GM19467 (cell line): Measurements from ENCODE around the gene TMC6.
A peak's percentile ranks its signal among the peaks of the same experiment; 100 is the strongest.
"Not testable (repeated sequence)": the region's sequence is repeated elsewhere in the genome, so short reads cannot be mapped to it uniquely, and the experiment has no call there.

Experiments used
- ATAC-seq: cut with Tn5 transposase; IDR thresholded peaks from one replicate; pipeline ENCODE4 v1.9.1; 2021; ENCODE audit warnings: mild to moderate bottlenecking, moderate library complexity; ENCODE audit not compliant: unreplicated experiment

Gene TMC6

DNA sequence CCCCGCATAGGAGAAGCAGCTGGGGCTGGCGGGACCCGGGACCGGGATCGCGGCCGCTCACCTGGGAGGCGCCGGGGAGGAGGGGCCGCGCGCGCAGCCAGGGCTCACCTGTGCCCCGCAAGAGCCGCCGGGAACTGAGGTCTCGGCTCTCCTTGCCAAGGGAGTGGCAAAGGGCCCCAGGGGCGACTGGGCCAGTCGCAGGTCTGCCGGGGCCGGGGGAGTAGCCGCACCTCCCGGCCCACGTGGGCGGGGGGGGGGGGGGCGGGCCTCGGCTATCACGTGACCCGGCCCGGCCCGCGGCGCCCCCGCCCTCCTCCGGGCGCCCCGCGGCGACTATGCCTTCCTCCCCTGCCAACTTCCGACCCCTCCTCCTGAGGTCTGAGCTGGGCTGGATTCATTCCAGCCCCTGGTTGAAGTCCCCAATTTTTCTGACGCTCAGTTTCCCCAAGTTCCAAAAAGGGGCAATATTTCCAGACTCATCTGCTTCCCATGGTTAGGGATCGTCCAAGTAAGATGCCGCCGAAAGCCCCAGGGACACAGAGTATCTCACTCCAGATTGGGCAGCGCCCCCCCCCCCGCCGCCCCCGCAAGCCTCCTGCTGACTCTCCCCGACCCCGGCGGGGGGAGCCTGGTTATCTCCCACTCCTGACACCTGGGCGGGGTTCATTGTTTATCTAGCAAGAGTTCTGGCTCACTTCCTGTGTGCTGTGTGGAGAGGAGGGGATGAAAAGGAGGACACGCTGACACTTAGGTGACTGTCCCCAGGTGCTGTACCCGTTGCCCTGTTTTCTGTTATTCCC lies at the start of gene TMC6:
TSS of gene TMC6 (minus strand) at position 205 of the 800 bp plus-strand sequence. CDS start 1,923 bp downstream, outside the sequence.
- no peak for ATAC-seq

GRCh38 chr17:78176548-78177025 lies 48.0 kb upstream of the TMC6 start:
- ATAC-seq = no peak

DNA sequence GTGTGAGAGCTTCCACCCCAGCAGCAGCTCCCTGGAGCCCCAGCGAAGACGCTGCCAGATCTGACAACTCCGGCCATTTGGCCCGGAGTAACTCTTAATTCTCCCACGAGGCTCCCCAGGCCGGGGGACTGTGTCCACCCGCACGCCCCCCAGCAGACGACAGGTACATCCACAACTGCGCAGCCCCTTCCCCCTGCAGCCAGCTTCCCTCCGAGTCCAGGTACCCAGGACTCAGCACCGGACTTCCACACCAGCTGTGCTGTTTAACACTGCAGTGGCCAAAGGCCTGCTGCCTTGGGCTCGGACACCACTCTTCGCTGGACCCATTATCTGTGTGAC lies 47.1 kb upstream of the TMC6 start:
- ATAC-seq = no peak

DNA sequence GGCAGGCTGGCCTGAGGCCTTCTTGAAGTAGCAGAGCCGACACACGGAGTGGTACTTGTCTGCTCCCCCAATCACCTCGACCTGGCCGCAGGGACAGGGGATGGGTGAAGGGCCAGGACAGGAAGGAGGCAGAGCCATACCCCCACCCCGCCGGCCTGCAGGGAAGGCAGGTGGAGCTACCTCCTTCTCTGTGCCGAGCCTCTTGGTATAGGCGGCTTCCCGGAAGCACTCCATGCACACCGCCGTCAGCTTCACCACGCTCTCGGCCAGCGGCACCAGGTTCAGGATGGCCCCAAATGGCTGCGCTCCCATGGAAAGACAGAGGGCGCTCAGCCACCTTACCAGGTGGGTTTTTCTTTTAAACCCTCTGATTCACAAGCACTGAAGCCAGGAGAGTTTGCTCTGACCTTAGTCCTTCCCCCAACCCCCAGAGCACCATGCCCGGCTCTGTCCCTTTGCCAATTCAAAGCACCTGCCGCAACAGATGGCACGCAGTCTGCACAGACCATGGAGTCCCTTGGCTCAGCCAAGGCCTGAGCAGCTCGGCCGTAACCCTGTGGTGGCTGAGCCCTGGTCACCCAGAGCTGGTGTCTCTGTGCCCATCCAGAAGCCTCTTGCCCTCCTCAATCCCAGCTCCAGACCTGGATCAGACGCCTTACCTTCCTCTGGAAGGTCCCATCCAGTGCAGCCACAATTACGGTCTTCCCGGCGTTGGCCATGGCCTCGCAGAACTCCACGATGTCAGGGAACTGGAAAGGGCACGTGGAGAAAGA lies 46.5 kb upstream of the TMC6 start:
- no peak for ATAC-seq

DNA sequence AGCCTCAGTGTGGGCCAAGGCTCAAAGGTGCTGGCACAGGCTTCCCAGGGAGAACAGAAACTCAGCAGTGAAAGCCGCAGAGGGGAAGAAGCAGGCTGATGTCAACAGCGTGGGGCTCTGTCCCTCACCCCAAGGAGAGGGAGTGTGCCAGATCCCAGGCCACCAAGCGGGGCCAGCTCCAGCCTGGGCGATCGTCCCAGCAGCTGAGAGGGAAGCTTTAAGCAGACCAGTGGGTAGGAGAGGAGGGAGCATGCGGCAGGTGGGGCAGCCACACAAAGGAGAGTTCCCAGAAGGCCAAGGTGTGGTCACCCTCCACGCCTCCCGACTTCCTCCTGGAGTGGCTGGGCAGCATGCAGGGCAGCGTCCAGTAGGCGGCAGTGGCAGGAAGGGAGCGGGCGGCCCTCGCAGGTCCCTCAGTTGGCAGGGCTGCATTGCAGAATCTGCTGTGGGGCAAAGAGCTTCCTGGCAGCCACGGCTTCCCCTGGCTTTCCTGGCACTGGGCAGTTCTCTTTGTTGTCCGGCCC lies 45.9 kb upstream of the TMC6 start:
- no peak for ATAC-seq

DNA sequence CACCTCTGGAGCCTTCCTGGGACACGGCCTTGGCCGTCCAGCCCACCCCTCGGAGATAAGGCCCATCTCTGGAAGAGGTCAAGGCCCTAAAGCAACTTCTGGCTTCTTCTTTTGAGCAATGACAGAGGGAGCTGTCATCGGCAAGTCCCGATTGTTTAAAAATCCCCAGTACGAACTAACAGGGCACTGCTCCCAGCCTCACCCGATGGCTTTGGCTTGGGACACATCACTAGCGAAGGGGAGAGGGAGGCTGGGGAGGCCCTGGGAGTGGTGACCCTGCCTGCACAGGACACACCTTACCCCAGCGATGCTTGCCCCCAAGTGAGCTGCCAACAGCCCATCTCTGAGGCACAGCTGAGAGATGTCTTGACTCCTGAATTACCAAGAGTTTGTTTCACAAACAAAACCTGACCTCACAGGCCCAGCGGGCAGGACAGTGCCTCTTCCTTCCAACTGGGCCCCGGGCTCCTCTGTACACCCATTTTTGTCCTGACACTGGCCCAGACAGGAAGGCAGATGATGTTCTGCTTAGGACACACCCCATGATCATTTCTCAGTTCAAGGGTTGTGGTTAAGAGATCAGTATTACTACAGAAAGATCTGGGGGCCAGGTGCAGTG lies 44.7 kb upstream of the TMC6 start:
- no peak for ATAC-seq

DNA sequence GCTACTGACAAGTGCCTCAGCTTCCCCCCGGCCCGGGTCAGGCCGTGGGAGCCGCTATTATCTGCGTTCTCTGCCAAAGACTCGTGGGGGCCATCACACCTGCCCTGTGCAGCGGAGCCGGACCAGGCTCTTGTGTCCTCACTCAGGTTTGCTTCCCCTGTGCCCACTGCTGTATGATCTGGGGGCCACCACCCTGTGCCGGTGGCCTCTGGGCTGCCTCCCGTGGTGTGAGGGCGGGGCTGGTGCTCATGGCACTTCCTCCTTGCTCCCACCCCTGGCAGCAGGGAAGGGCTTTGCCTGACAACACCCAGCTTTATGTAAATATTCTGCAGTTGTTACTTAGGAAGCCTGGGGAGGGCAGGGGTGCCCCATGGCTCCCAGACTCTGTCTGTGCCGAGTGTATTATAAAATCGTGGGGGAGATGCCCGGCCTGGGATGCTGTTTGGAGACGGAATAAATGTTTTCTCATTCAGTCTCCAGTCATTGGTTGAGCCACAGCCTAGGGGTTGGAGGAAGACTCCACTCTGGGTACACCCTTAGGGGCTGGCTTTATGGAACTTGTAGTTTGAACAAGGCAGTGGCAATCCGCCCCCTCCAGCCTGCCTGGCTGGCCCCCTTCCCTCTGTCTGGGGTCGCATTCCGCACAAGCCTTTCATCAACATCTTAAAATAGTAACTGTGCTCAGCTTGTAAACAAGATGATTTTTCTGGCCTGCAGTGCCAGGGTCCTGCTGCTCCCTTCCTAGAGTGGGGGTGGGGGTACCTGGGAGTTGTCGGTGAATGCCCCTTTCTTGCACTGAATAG lies 43.9 kb upstream of the TMC6 start:
- ATAC-seq = no peak

DNA sequence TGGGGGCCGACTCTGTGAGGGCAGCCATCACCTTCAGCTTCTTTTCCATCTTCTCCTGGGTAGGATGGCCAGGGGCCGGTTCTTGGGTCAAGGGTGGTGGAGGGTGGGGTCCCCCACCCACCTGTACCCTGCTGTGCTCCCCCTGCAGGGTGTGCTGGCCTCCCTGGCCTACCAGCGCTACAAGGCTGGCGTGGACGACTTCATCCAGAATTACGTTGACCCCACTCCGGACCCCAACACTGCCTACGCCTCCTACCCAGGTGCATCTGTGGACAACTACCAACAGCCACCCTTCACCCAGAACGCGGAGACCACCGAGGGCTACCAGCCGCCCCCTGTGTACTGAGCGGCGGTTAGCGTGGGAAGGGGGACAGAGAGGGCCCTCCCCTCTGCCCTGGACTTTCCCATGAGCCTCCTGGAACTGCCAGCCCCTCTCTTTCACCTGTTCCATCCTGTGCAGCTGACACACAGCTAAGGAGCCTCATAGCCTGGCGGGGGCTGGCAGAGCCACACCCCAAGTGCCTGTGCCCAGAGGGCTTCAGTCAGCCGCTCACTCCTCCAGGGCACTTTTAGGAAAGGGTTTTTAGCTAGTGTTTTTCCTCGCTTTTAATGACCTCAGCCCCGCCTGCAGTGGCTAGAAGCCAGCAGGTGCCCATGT lies 43.2 kb upstream of the TMC6 start:
- not testable (repeated sequence) for ATAC-seq

DNA sequence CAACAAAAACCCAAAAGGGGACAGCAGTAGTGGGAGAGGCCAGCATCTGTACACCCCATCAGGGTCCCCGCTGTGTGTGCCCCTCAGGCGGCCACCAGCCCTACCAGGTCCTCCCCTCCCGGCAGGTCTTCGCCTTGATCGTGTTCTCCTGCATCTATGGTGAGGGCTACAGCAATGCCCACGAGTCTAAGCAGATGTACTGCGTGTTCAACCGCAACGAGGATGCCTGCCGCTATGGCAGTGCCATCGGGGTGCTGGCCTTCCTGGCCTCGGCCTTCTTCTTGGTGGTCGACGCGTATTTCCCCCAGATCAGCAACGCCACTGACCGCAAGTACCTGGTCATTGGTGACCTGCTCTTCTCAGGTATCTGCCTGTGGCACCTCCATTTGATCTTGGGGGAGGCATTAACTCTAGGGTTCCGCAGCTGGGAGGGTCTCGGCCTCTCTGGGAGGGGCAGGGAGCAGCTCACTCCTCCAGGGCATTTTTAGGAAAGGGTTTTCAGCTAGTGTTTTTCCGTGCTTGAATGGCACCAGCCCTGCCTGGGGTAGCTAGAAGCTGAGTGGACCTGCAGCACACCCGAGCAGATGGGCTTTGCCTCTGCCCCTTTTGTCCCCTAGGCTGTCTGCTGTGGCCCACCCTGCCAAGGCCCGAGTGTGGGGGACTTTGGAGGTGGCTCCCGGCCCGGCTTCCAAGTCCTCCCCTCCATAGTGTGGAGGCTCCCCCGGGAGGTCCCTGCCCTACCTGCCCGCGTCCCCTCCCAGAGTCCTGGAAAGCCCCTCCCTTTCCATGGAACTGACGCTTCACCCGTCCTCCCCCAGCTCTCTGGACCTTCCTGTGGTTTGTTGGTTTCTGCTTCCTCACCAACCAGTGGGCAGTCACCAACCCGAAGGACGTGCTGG lies 42.4 kb upstream of the TMC6 start:
- ATAC-seq = no peak

DNA sequence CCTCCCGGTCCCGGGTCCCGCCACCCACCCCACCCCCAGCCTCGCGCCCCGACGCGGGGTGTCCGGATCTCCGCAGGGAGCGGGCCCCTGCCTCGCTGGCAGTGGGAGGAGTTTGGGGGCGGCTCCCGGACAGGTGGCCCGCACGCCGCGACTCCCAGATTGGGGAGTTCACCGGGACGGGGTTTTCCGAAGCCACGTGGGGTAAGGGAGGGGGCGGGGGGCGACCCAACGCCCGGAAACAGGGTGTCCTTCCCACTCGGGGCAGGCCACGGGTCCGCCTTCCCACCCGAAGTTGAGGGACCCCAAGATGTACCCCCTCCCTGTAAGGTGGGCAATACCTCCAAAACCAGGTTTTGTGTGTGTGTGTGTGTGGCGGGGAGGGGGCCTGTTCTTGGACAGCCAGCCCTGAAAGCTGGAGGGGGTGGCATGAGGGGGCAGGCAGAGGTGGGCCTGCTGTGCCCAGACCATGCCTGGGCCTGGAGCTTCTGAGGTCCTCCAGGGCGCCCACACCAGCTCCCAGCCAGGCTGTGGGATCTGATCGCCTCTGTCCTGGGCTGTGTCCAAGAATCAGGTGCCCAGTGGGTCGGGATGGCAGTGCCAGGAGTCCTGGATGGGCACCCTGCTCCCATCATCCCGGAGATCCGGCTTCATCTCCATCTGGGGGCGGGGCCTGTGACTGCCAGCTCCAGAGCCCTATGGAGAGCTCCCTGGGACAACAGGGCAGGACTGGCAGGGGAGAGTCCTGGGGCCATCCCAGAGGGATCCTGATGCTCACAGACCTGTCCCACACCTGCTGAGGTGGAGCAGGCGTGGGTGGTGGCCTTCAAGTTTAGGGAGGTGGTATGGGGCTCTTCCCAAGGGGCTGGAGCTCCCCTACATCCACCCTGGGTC lies 40.6 kb upstream of the TMC6 start:
- ATAC-seq = peak; percentile 19

- peak; percentile 50 for ATAC-seq
Observed at GRCh38 chr17:78168242-78168902, 39.8 kb upstream of the TMC6 start, which contains the start of gene SYNGR2. Gene SYNGR2, plus strand, starts transcription at chr17:78168581. Its CDS starts 36 bp downstream, at chr17:78168617.

GRCh38 chr17:78166416-78166815 lies 37.9 kb upstream of the TMC6 start:
- no peak for ATAC-seq

- ATAC-seq = no peak
Observed at GRCh38 chr17:78164748-78165607, 36.4 kb upstream of the TMC6 start.

DNA sequence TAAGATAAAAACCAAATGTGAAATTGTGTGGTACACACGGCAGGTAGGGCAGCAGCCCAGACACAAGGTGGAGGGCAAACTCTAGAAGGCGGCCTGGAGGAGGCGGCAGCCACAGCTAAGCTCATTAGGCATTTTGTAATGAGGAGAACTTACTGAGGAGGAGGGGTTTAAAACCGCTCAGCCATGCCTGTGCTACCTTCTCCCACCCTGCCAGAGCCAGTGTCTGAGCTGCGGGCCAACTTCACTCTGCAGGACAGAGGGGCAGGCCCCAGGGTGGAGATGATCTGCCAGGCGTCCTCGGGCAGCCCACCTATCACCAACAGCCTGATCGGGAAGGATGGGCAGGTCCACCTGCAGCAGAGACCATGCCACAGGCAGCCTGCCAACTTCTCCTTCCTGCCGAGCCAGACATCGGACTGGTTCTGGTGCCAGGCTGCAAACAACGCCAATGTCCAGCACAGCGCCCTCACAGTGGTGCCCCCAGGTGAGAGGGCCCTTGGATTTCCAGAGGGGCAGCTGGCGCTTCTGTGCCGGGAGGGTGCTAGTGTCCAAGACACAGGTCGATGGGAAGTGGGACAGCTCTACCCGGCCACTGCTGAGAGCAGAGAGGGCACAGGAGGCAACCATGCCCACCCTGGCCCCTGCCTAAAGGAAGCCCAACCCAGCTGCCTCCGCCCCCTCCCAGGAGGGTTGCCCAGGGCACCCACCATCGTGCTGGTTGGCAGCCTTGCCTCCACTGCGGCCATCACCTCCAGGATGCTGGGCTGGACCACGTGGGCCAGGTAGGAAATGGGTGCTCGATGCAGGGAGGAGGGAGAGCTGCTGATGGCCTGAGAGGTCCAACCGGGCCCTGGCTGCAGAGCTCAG lies 35.6 kb upstream of the TMC6 start:
- ATAC-seq = no peak

- ATAC-seq = no peak
Observed at GRCh38 chr17:78159575-78160158, 31.1 kb upstream of the TMC6 start.
